GM12875 (cell line): Measurements from ENCODE around the gene WWTR1.

Source experiments
- H3K4me3 ChIP-seq: one replicate; pipeline ENCODE4 v1.5.1; 2011; ENCODE audit warnings: low read depth, low read length, control low read depth
- TF ChIP-seq, protein P1 (sequence below): IDR thresholded peaks from 2 replicates; pipeline ENCODE4 v1.5.1; 2011; ENCODE audit warnings: low read depth, mild to moderate bottlenecking, control low read depth, inconsistent platforms, low read length, moderate library complexity, borderline replicate concordance; ENCODE audit not compliant: insufficient read depth

WWTR1 gene

GRCh38 chr3:149475451-149476060, 182.3 kb downstream of the WWTR1 start:
- H3K4me3 ChIP-seq = no peak overlapping the region
- TF ChIP-seq, protein P1, sequence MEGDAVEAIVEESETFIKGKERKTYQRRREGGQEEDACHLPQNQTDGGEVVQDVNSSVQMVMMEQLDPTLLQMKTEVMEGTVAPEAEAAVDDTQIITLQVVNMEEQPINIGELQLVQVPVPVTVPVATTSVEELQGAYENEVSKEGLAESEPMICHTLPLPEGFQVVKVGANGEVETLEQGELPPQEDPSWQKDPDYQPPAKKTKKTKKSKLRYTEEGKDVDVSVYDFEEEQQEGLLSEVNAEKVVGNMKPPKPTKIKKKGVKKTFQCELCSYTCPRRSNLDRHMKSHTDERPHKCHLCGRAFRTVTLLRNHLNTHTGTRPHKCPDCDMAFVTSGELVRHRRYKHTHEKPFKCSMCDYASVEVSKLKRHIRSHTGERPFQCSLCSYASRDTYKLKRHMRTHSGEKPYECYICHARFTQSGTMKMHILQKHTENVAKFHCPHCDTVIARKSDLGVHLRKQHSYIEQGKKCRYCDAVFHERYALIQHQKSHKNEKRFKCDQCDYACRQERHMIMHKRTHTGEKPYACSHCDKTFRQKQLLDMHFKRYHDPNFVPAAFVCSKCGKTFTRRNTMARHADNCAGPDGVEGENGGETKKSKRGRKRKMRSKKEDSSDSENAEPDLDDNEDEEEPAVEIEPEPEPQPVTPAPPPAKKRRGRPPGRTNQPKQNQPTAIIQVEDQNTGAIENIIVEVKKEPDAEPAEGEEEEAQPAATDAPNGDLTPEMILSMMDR = no peak

DNA sequence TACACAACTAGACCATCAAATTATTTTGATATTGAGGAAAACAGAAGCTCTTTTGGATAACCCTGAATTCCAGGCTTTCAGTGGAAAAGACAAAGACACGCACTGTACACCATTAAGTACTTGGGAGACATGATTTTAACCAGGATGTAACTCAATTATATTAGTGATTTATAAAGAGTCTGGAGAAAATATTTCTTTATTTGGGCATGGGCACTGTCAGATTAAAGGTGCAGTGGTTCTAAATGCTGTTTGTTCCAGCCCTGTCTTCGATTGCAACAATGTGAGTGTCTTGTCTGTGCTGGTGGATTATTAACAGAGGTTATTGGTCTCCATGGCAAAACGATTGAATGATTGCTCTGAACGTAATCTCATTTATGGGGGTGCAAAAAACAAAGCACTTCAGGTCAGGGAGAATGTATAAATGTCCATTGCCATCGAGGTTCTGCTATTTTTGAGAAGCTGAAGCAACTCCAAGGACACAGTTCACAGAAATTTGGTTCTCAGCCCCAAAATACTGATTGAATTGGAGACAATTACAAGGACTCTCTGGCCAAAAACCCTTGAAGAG, 183.5 kb downstream of the WWTR1 start, which contains the start of gene TM4SF4:
TM4SF4 (plus strand) TSS at position 448 of the 568 bp plus-strand sequence. CDS start 181 bp downstream, outside the sequence.
- H3K4me3 ChIP-seq = no peak within 1 kb of the TSS
- TF ChIP-seq, protein P1 = no peak

DNA sequence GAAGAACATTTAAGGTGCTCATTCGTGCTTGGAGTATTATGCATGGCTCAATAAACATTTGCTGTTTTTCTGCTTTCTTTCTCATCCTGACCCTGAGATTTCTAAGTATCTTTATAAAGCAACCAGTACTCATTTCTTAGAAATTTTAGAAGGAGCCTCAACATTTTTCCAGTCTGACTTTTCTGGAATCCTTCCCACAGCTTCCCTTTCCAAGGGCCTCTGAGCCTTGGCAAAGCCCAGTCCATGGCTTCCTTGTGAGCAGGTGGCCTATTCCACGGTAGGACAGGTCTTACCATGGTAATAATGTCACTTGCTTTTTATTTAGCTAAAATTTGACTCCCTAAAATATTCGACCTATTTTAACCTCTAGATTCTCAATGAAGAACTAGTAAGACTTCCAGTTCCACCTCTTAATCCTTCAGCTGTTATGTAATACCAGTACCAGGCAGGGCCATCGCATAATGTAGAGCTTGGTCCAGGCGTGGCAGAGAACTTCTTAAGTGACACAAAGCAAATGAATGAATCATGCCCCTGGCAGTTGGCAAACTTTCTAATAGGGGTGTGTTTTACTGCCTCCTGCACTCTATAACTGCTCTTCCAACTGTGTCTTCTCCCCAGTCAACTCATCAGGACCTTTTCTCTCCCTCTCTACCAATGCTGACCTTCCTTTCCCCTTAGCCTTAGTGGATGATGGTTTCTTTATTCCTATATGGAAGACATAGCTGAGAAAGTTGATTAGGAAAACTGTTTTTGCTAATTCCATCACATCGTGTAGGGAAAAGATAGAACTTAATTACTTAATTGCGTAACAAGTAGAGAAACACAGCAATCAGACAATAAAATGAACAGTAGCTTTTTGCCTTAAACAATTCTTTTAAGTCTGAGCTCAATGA, 184.2 kb downstream of the WWTR1 start:
- no peak overlapping the region for H3K4me3 ChIP-seq
- TF ChIP-seq, protein P1 = no peak

DNA sequence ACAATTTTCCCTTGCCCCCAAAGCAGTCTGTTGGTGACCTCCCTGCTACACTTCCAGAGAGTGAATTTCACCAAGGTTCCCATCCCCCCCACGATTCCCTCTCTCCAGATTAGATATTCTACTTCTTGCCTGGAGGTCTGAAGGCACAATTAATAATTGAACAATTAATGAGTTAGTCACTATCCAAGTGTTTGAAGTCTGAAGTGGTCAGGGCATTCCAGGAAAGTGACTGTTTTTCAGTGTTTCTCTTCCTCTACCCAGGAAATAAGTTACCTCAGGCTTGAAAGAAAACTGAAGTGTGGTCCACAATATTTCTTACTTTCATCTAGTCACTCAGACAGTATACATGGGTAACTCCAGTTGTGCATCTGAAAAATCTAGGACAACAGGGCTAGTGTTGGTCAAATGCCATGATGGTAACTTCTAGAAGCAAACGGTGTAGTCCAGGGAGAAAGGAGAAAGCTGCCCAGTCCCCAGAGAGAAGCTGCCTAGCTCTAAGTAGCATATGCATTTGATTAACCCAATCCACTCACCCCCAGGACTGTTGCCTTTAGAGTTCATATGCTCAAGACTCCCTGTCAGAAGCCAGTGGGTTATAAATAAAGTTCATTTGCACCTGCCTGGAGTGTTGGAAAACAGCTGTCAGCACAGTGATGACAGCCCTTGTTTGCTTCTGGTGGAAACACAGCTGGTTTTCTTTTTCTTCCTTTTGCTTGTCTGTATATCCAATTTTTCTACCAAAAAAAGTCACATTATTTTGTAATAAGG, 185.6 kb downstream of the WWTR1 start:
- no peak overlapping the region for H3K4me3 ChIP-seq
- TF ChIP-seq, protein P1 = no peak

DNA sequence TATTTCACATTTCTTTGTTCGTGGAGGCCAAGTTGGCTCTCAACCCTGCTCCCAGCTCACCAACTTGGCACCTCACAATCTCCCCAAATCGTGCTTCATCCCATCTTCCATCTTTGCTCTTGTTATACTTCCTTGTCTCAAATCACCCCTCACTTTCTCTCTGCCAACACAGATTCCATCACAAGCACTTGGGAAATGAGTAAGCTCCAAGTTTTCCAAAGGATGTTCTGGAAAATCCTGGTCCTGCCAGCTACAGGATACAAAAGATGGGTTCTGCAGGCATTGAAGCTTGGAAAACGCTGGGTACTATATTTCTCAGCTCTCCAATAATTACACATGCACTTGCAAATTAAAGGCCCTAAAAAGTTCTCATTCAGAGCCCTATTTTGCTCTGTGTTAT, 187.4 kb downstream of the WWTR1 start:
- no peak overlapping the region for H3K4me3 ChIP-seq
- TF ChIP-seq, protein P1 = no peak

DNA sequence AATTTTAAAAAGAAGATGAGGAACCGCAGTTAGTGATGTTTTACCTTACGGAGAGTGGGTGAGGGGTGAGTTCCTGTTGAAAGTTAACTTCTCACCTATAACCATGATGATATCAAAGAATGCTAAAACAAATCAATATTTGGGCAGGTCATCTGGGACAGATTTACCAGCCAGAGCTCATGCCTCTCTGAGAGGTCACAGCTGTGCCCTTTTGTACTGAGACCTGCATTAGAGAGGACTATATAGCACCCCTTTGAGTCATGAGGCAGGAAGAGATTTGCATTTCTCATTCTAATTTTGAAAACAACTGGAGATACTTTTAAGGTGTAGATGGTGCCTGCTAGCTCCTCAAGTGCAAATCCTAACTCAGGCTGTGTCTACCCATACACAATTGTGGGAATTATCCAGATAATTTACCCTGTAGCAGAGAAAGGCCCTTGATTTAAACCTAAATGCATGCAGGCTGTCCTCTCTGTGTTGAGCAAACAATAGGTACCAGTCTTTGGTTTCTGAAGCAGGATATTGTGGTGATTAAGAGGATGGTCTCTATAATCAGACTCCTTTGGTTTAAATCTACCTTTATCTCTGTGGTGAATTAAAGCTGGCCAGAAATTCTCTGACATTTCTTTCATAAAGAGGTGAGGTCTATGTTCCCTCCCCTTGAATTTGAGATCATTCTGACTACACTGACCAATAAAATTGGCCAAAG, 189.2 kb downstream of the WWTR1 start:
- no peak overlapping the region for H3K4me3 ChIP-seq
- TF ChIP-seq, protein P1 = no peak
